ENCODE results near the gene CELF6. TPM values are rescaled to one million over a fixed set of nuclear protein-coding genes. Genes with fewer than 3 reads are reported as not detected.

The CELF6 gene
- total RNA-seq, 1 experiment from 2014 or later = not detected

GRCh38 chr15:72239652-72240051 lies 80.3 kb downstream of the CELF6 start:
- Histone ChIP-seq H3K4me1 (ENCODE audit: insufficient read depth, low read length, poor library complexity, severe bottlenecking) (peaks cover 17% of the 10 kb centered on the region), H3K27ac (ENCODE audit: low read depth, low read length, poor library complexity, severe bottlenecking) (no peak overlapping the region), H3K27me3 (replicated peaks; ENCODE audit: insufficient read depth, low read depth, low read length, poor library complexity) (no peaks in the 10 kb centered on the region), H3K9me3 (ENCODE audit: low read depth, low read length, poor library complexity, severe bottlenecking) (no peaks in the 10 kb centered on the region), H3K4me3 (ENCODE audit: low read depth, low read length, poor library complexity, severe bottlenecking) (no peak overlapping the region), H3K36me3 (ENCODE audit: insufficient read depth, low read length, poor library complexity, severe bottlenecking) (peaks cover 22% of the 10 kb centered on the region)
- BruUV-seq (replicated peaks) = no TSS peak
- ChIA-PET CTCF (no interaction called here), POLR2A (ENCODE audit: low non-redundant PET) (no interaction called here)
- intact Hi-C loops (cut with micrococcal nuclease; ENCODE audit: unreplicated experiment) = loop anchor here (10.0 kb wide), 1 partner anchor 235 kb away; the partner anchor contains the start of gene ARIH1
- DNase-seq (ENCODE audit: low spot score) = no peak
- TF ChIP-seq EZH2 (IDR thresholded peaks at IDR 0.05; ENCODE audit: borderline replicate concordance, low read depth, low read length, poor library complexity, severe bottlenecking) (no peak), CTCF (conservative IDR thresholded peaks at IDR 0.05; ENCODE audit: low read depth, low read length) (no peak)

GRCh38 chr15:72238586-72238985 lies 81.4 kb downstream of the CELF6 start:
- H3K36me3 ChIP-seq (ENCODE audit: insufficient read depth, low read length, poor library complexity, severe bottlenecking) = peaks cover 18% of the 10 kb centered on the region
- no TSS peak for BruUV-seq (replicated peaks)
- ChIA-PET POLR2A (ENCODE audit: low non-redundant PET) (no interaction called here), CTCF (no interaction called here)
- no peaks in the 10 kb centered on the region for H3K9me3 ChIP-seq (ENCODE audit: low read depth, low read length, poor library complexity, severe bottlenecking)
- intact Hi-C loops (cut with micrococcal nuclease; ENCODE audit: unreplicated experiment) = loop anchor here (10.0 kb wide), 1 partner anchor 236 kb away; the partner anchor contains the start of gene ARIH1
- H3K27me3 ChIP-seq (replicated peaks; ENCODE audit: insufficient read depth, low read depth, low read length, poor library complexity) = no peaks in the 10 kb centered on the region
- no peak overlapping the region for H3K4me3 ChIP-seq (ENCODE audit: low read depth, low read length, poor library complexity, severe bottlenecking)
- TF ChIP-seq EZH2 (IDR thresholded peaks at IDR 0.05; ENCODE audit: borderline replicate concordance, low read depth, low read length, poor library complexity, severe bottlenecking) (no peak), CTCF (conservative IDR thresholded peaks at IDR 0.05; ENCODE audit: low read depth, low read length) (no peak)
- DNase-seq (ENCODE audit: low spot score) = no peak
- H3K27ac ChIP-seq (ENCODE audit: low read depth, low read length, poor library complexity, severe bottlenecking) = no peak overlapping the region
- H3K4me1 ChIP-seq (ENCODE audit: insufficient read depth, low read length, poor library complexity, severe bottlenecking) = peaks cover 17% of the 10 kb centered on the region

GRCh38 chr15:72237853-72238224 lies 82.1 kb downstream of the CELF6 start:
- TF ChIP-seq CTCF (conservative IDR thresholded peaks at IDR 0.05; ENCODE audit: low read depth, low read length) = no peak
- no peak for TF ChIP-seq EZH2 (IDR thresholded peaks at IDR 0.05; ENCODE audit: borderline replicate concordance, low read depth, low read length, poor library complexity, severe bottlenecking)
- Histone ChIP-seq H3K4me3 (ENCODE audit: low read depth, low read length, poor library complexity, severe bottlenecking) (no peak overlapping the region), H3K27ac (ENCODE audit: low read depth, low read length, poor library complexity, severe bottlenecking) (peak overlapping the region; percentile 75), H3K4me1 (ENCODE audit: insufficient read depth, low read length, poor library complexity, severe bottlenecking) (peaks cover 17% of the 10 kb centered on the region), H3K27me3 (replicated peaks; ENCODE audit: insufficient read depth, low read depth, low read length, poor library complexity) (no peaks in the 10 kb centered on the region), H3K9me3 (ENCODE audit: low read depth, low read length, poor library complexity, severe bottlenecking) (no peaks in the 10 kb centered on the region), H3K36me3 (ENCODE audit: insufficient read depth, low read length, poor library complexity, severe bottlenecking) (peaks cover 18% of the 10 kb centered on the region)
- intact Hi-C loops (cut with micrococcal nuclease; ENCODE audit: unreplicated experiment) = loop anchor here (10.0 kb wide), 1 partner anchor 237 kb away; the partner anchor contains the start of gene ARIH1
- ChIA-PET CTCF (no interaction called here), POLR2A (ENCODE audit: low non-redundant PET) (no interaction called here)
- DNase-seq (ENCODE audit: low spot score) = no peak
- BruUV-seq (replicated peaks) = no TSS peak
